HepG2 (cell line): Measurements from ENCODE around the gene KDM4B. TPM values are rescaled to one million over a fixed set of nuclear protein-coding genes. Genes with fewer than 3 reads are reported as not detected.
A peak's percentile ranks its signal among the peaks of the same experiment; 100 is the strongest.

Source experiments
- ATAC-seq: fragments of 200-7000 bp; cut with Tn5 transposase; 3 replicates; pipeline ENCODE4 v1.9.1; 2020; ENCODE audit warnings: mild to moderate bottlenecking, moderate library complexity
- BruUV-seq: library from RNA; stranded (reverse); fragments of 400-500 nt; replicated peaks from 2 replicates; lab custom pipeline; 2021; lab: Mats Ljungman, UMichigan
- CTCF ChIA-PET: fragments of 300-600 bp; formaldehyde crosslinking; extraction: SDS; loops from one replicate; lab custom pipeline; 2021; ENCODE audit warnings: low total read pairs, inconsistent platforms, low intra/inter-chr PET ratio; lab: Yijun Ruan, JAX
- POLR2A ChIA-PET: fragments of 350-600 bp; sonication (Branson Sonifier 250); formaldehyde crosslinking; loops from one replicate; lab custom pipeline; 2020; ENCODE audit warnings: antibody characterized with exemption, inconsistent platforms; lab: Yijun Ruan, JAX
- DNase-seq: peaks from one replicate; pipeline ENCODE4 v3.0.0-alpha.2; 2015; ENCODE audit warnings: low spot score
- FAIRE-seq: peaks from 3 replicates; lab custom pipeline; 2011; peaks lifted over from hg19 to GRCh38; lab: Jason Lieb, UNC
- H2AFZ ChIP-seq: one replicate; pipeline ENCODE4 v1.6.1; 2011; ENCODE audit warnings: low read length, inconsistent platforms
- H3K27ac ChIP-seq: fragments of 300-600 bp; 3 replicates; pipeline ENCODE4 v1.8.0; 2011; ENCODE audit warnings: mixed run types, mild to moderate bottlenecking, mixed read lengths, low read length, inconsistent platforms; ENCODE audit not compliant: insufficient read depth; ENCODE audit errors: extremely low read length
- H3K27me3 ChIP-seq, 2 experiments: fragments of 200-600 bp in 1 of 2; 2 replicates in 1 of 2; 3 replicates in 1 of 2; pipeline versions ENCODE4 v1.6.0 to v1.8.0; 2011; ENCODE audit warnings: low read length in 2 of 2, mild to moderate bottlenecking in 2 of 2, moderate library complexity in 2 of 2, inconsistent platforms in 1 of 2; ENCODE audit not compliant: insufficient read depth in 2 of 2, control insufficient read depth in 1 of 2
- H3K36me3 ChIP-seq, 2 experiments: fragments of 200-600 bp in 1 of 2; replicated peaks in 1 of 2; 2 replicates in 1 of 2; 3 replicates in 1 of 2; pipeline versions ENCODE4 v1.5.1 to v1.8.0; 2011; ENCODE audit warnings: low read length in 2 of 2, inconsistent platforms in 1 of 2; ENCODE audit not compliant: insufficient read depth in 2 of 2, control insufficient read depth in 1 of 2
- H3K4me1 ChIP-seq: 2 replicates; pipeline ENCODE4 v1.5.1; 2012; ENCODE audit warnings: low read length, inconsistent platforms; ENCODE audit not compliant: insufficient read depth
- H3K4me2 ChIP-seq: 2 replicates; pipeline ENCODE4 v1.6.0; 2011; ENCODE audit warnings: low read depth, low read length, inconsistent platforms
- H3K4me3 ChIP-seq, 3 experiments: fragments of 200-600 bp in 1 of 3; sonication (generic), shearing (Covaris generic) in 1 of 3; replicated peaks in 1 of 3; 2 replicates each; pipeline ENCODE4 v1.5.1; 2011 to 2016; ENCODE audit warnings: low read length in 3 of 3, inconsistent platforms in 2 of 3, low read depth in 2 of 3, mild to moderate bottlenecking in 2 of 3, control low read depth in 1 of 3, mixed read lengths in 1 of 3; ENCODE audit not compliant: insufficient read depth in 1 of 3
- H3K79me2 ChIP-seq: one replicate; pipeline ENCODE4 v1.6.1; 2011; ENCODE audit warnings: low read length, inconsistent platforms; ENCODE audit not compliant: insufficient read depth
- H3K9ac ChIP-seq: 2 replicates; pipeline ENCODE4 v1.6.0; 2011; ENCODE audit warnings: mild to moderate bottlenecking, low read depth, low read length, inconsistent platforms; ENCODE audit not compliant: insufficient read depth
- H3K9me3 ChIP-seq: 2 replicates; pipeline ENCODE4 v1.5.1; 2012; ENCODE audit warnings: mild to moderate bottlenecking, low read length
- H4K20me1 ChIP-seq: 2 replicates; pipeline ENCODE4 v1.6.0; 2011; ENCODE audit warnings: inconsistent platforms, mild to moderate bottlenecking, low read length, moderate library complexity; ENCODE audit not compliant: insufficient read depth
- AGO2 ChIP-seq: fragments of 200-400 bp; formaldehyde crosslinking; optimal IDR thresholded peaks from 2 replicates; pipeline ENCODE3; 2017; ENCODE audit warnings: mild to moderate bottlenecking, low read depth, low read length, moderate library complexity
- ARID2 ChIP-seq: sonication (generic); formaldehyde crosslinking; IDR thresholded peaks from 2 replicates; pipeline ENCODE4 v1.8.1; 2022; ENCODE audit warnings: mild to moderate bottlenecking, missing genetic modification reagents, borderline replicate concordance
- MIER2 ChIP-seq: IDR thresholded peaks from 2 replicates; pipeline ENCODE4 v1.6.1; 2016; ENCODE audit warnings: missing biosample characterization, missing genetic modification reagents
- PATZ1 ChIP-seq: sonication (generic); formaldehyde crosslinking; IDR thresholded peaks from 2 replicates; pipeline ENCODE4 v1.4.0; 2020; ENCODE audit warnings: missing genetic modification reagents
- POLR2A ChIP-seq, 2 experiments: IDR thresholded peaks; 2 replicates each; pipeline ENCODE4 v1.6.1; 2011; ENCODE audit warnings: low read depth in 2 of 2, low read length in 2 of 2, mild to moderate bottlenecking in 1 of 2, moderate library complexity in 1 of 2; ENCODE audit not compliant: insufficient read depth in 1 of 2
- ZBTB21 ChIP-seq: sonication (generic); formaldehyde crosslinking; IDR thresholded peaks from 2 replicates; pipeline ENCODE4 v1.4.0; 2020; ENCODE audit warnings: missing genetic modification reagents
- ZNF256 ChIP-seq: sonication (generic); formaldehyde crosslinking; conservative IDR thresholded peaks from 2 replicates; pipeline ENCODE4 v1.4.0; 2020; ENCODE audit warnings: missing genetic modification reagents
- ZNF3 ChIP-seq: IDR thresholded peaks from 2 replicates; pipeline ENCODE4 v1.7.0; 2017; ENCODE audit warnings: inconsistent platforms
- ZNF674 ChIP-seq: sonication (generic); formaldehyde crosslinking; IDR thresholded peaks from 2 replicates; pipeline ENCODE4 v1.5.0; 2020; ENCODE audit warnings: low read depth, mild to moderate bottlenecking, missing genetic modification reagents
- WGBS: methylation state at CpG from one replicate; pipeline ENCODE4 v1.1.6; 2017; ENCODE audit warnings: low lambda C conversion rate; 5-methylcytosine and 5-hydroxymethylcytosine counted together
- in situ Hi-C: cut with HindIII; loops from 2 replicates; pipeline ENCODE4 v1.10.0; 2017; ENCODE audit warnings: low pct_unique_long_range_greater_than_20kb; ENCODE audit not compliant: extremely low pct_ligation_motif_present
- intact Hi-C: fragments of 100-400 bp; cut with micrococcal nuclease; formaldehyde crosslinking; loops from one replicate; pipeline ENCODE4 v1.10.0; 2022; ENCODE audit not compliant: unreplicated experiment
- polyA plus RNA-seq, 8 experiments: library from polyadenylated mRNA; depleted of rRNA in 3 of 8; stranded (reverse) in 7 of 8; unstranded in 1 of 8; fragments of >200 nt; fragmentation: Illumina TruSeq in 4 of 8; extraction: Trizol in 4 of 8; gene quantifications; 2 replicates each; pipeline versions ENCODE4 v1.2.1 to v1.2.3, GENCODE V29; 2011 to 2016; ENCODE audit warnings: low read depth in 4 of 8, missing spikeins in 1 of 8, mixed read lengths in 1 of 8; ENCODE audit not compliant: insufficient read depth in 1 of 8
- total RNA-seq, 5 experiments: library from RNA; depleted of rRNA; stranded (reverse); fragments of >200 nt; fragmentation: Illumina TruSeq; extraction: Trizol; gene quantifications; 2 replicates each; pipeline ENCODE4 v1.2.3, GENCODE V29; 2016; ENCODE audit warnings: low read depth in 1 of 5
- TF ChIP-seq, protein P1 (sequence below): sonication (generic); formaldehyde crosslinking; IDR thresholded peaks from 2 replicates; pipeline ENCODE4 v1.8.0; 2022; ENCODE audit warnings: mild to moderate bottlenecking, missing genetic modification reagents, borderline replicate concordance
- TF ChIP-seq, protein P2 (sequence below): IDR thresholded peaks from 2 replicates; pipeline ENCODE4 v1.6.1; 2016

The KDM4B gene
- total and polyA plus RNA-seq, 2 of the 13 experiments (the other 11 are each of a cell fraction or from before 2014, with no cell fraction given) = 4.9 to 14.6 TPM

DNA sequence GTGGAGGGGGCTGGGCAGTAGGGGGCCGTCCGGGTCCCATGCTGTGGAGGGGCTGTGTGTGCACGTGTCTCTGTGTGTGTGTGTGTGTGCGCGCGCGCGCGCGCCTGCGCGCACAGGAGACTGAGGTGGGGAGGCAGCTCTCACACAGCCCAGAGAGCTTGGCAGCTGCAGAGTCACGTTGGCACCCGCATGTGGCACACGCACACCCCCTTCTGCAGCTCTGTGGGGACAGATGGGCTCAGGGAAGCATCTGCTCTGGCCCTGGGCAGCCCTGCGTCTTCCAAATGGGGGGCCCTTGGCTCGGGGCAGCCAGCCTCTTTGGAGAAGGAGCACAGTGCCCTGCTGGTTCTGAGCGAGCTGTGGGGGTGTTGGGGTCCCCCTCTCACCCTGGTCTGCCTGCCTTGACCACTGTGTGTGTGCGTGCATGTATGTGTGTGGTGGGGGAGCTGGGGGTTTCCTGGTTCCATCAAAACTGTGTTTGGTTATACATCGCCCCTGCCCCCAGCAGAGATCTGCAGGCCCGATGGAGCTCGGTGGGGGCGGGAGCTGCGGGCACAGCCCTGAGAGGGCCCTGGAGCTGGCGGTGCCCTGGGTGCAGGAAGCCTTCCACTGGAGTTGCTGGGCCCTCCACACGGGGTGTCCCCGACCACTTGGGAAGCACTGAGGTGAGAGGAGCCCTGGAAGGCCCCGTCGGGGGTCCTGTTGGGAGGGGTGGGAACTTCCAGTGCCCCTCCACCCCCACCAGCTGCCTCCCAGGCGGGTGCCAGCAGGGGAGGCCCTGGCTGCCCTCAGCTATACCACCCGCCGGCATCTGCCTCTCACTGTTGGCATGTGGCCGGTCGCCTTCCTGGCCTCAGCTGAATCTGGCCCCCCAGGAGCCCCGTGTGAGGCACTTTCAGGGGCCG lies 67.1 kb downstream of the KDM4B start:
- H3K27ac ChIP-seq = no peak overlapping the region
- no TSS peak for BruUV-seq
- H3K27me3 ChIP-seq = no peaks in the 10 kb centered on the region
- no peak overlapping the region for H2AFZ ChIP-seq
- no peak overlapping the region for H3K9ac ChIP-seq
- 94% methylated on average over 22 of the region's 36 CpGs for WGBS
- peaks cover 10% of the 10 kb centered on the region for H3K4me1 ChIP-seq
- in situ Hi-C loops (loop anchor here (10.0 kb wide), 1 partner anchor 161 kb away; no protein-coding TSS in a partner anchor), intact Hi-C loops (no loop called here)
- FAIRE-seq (no peak), ATAC-seq (no peak), DNase-seq (no peak)
- H3K4me2 ChIP-seq = no peak overlapping the region
- POLR2A ChIA-PET = no interaction called here
- no peak overlapping the region for H3K4me3 ChIP-seq
- peaks cover 7% of the 10 kb centered on the region for H3K79me2 ChIP-seq
- CTCF ChIA-PET = no interaction called here
- TF ChIP-seq AGO2 (peak; percentile 56), MIER2 (CRISPR knock-in tag) (no peak)
- H3K9me3 ChIP-seq = no peaks in the 10 kb centered on the region
- peaks cover 28 to 47% of the 10 kb centered on the region in 2 experiments; a peak in 4 of 5 replicates for H3K36me3 ChIP-seq
- peaks cover 27% of the 10 kb centered on the region; the same call in 1 of the 2 replicates for H4K20me1 ChIP-seq

GRCh38 chr19:5036698-5037563 lies 68.0 kb downstream of the KDM4B start:
- ChIA-PET CTCF (no interaction called here), POLR2A (interaction anchor here (1.3 kb wide), 1 partner anchor 9 kb away, joined by 3 read pairs; no protein-coding TSS in a partner anchor)
- in situ Hi-C loops = loop anchor here (10.0 kb wide), 1 partner anchor 162 kb away; no protein-coding TSS in a partner anchor
- H3K9me3 ChIP-seq = no peaks in the 10 kb centered on the region
- H3K4me3 ChIP-seq = no peak overlapping the region
- peaks cover 4% of the 10 kb centered on the region for H3K79me2 ChIP-seq
- 94% methylated on average over 35 of the region's 36 CpGs for WGBS
- H3K4me1 ChIP-seq = peaks cover 2% of the 10 kb centered on the region; the same call in 1 of the 2 replicates
- ATAC-seq (no peak), FAIRE-seq (no peak), DNase-seq (no peak)
- H3K36me3 ChIP-seq = peaks cover 29 to 53% of the 10 kb centered on the region in 2 experiments; a peak in 4 of 5 replicates
- peaks cover 18% of the 10 kb centered on the region; the same call in 1 of the 2 replicates for H4K20me1 ChIP-seq
- intact Hi-C loops = no loop called here
- no peak overlapping the region for H3K27ac ChIP-seq
- BruUV-seq = no TSS peak
- no peak overlapping the region for H3K4me2 ChIP-seq
- H2AFZ ChIP-seq = no peak overlapping the region
- H3K9ac ChIP-seq = no peak overlapping the region
- no peaks in the 10 kb centered on the region for H3K27me3 ChIP-seq
- TF ChIP-seq ZNF256 (CRISPR knock-in tag) = no peak
- TF ChIP-seq PATZ1 (CRISPR knock-in tag) = no peak
- TF ChIP-seq POLR2A (IDR thresholded peaks at IDR 0.05; ENCODE audit: insufficient read depth in 1 of 2, low read depth in 2 of 2, low read length in 2 of 2) = no peak
- TF ChIP-seq ZBTB21 (CRISPR knock-in tag) = no peak
- TF ChIP-seq, protein P1, sequence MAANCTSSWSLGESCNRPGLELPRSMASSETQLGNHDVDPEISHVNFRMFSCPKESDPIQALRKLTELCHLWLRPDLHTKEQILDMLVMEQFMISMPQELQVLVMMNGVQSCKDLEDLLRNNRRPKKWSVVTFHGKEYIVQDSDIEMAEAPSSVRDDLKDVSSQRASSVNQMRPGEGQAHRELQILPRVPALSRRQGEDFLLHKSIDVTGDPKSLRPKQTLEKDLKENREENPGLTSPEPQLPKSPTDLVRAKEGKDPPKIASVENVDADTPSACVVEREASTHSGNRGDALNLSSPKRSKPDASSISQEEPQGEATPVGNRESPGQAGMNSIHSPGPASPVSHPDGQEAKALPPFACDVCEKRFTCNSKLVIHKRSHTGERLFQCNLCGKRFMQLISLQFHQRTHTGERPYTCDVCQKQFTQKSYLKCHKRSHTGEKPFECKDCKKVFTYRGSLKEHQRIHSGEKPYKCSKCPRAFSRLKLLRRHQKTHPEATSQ (CRISPR knock-in tag) = no peak
- no peak for TF ChIP-seq ARID2 (CRISPR knock-in tag)
- no peak for TF ChIP-seq ZNF3 (CRISPR knock-in tag)
- TF ChIP-seq ZNF674 (CRISPR knock-in tag) = no peak
- TF ChIP-seq, protein P2, sequence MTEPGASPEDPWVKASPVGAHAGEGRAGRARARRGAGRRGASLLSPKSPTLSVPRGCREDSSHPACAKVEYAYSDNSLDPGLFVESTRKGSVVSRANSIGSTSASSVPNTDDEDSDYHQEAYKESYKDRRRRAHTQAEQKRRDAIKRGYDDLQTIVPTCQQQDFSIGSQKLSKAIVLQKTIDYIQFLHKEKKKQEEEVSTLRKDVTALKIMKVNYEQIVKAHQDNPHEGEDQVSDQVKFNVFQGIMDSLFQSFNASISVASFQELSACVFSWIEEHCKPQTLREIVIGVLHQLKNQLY (CRISPR knock-in tag) = no peak
